PC-3 (cell line): ENCODE data around the gene OVOL3. TPM values are rescaled to one million over a fixed set of nuclear protein-coding genes. Genes with fewer than 3 reads are reported as not detected.
A peak's percentile ranks its signal among the peaks of the same experiment; 100 is the strongest.

Experiments
- ATAC-seq: fragments of 200-7000 bp; cut with Tn5 transposase; 2 replicates; pipeline ENCODE4 v1.9.1; 2020; ENCODE audit warnings: mild to moderate bottlenecking, moderate library complexity
- BruUV-seq: library from RNA; stranded (reverse); fragments of 400-500 nt; replicated peaks from 2 replicates; lab custom pipeline; 2021; lab: Mats Ljungman, UMichigan
- CTCF ChIA-PET: fragments of 300-600 bp; sonication (Branson Sonifier 250); formaldehyde crosslinking; loops from one replicate; lab custom pipeline; 2022; ENCODE audit warnings: antibody characterized with exemption; lab: Charles Lee
- POLR2A ChIA-PET: fragments of 300-600 bp; sonication (Branson Sonifier 250); formaldehyde crosslinking; loops from one replicate; lab custom pipeline; 2022; ENCODE audit warnings: antibody characterized with exemption; ENCODE audit not compliant: unreplicated experiment; lab: Charles Lee
- DNase-seq: peaks from one replicate; pipeline ENCODE4 v3.0.0-alpha.2; 2015
- H2AFZ ChIP-seq: fragments of 300-600 bp; sonication (generic); 2 replicates; pipeline ENCODE4 v1.6.0; 2016; ENCODE audit warnings: antibody characterized with exemption, low read length
- H3F3A ChIP-seq: fragments of 300-600 bp; sonication (generic); one replicate; pipeline ENCODE4 v1.6.0; 2017; ENCODE audit warnings: antibody characterized with exemption, low read length, control low read depth, mild to moderate bottlenecking; ENCODE audit not compliant: unreplicated experiment
- H3K27ac ChIP-seq: fragments of 300-600 bp; sonication (generic); 2 replicates; pipeline ENCODE4 v1.5.1; 2016; ENCODE audit warnings: mild to moderate bottlenecking, low read length
- H3K27me3 ChIP-seq: fragments of 300-600 bp; sonication (generic); 2 replicates; pipeline ENCODE4 v1.6.1; 2016; ENCODE audit warnings: low read length, mixed read lengths
- H3K36me3 ChIP-seq: fragments of 300-600 bp; sonication (generic); 2 replicates; pipeline ENCODE4 v1.6.1; 2016; ENCODE audit warnings: low read depth, mixed run types, low read length, mixed read lengths
- H3K4me1 ChIP-seq: fragments of 300-600 bp; sonication (generic); 2 replicates; pipeline ENCODE4 v1.5.1; 2016; ENCODE audit warnings: low read length; ENCODE audit not compliant: insufficient read depth
- H3K4me2 ChIP-seq: fragments of 300-600 bp; sonication (generic); 2 replicates; pipeline ENCODE4 v1.6.0; 2016; ENCODE audit warnings: low read length
- H3K4me3 ChIP-seq: fragments of 300-600 bp; sonication (generic); 2 replicates; pipeline ENCODE4 v1.5.1; 2016; ENCODE audit warnings: mild to moderate bottlenecking, low read length, mixed read lengths
- H3K79me2 ChIP-seq: fragments of 300-600 bp; sonication (generic); 2 replicates; pipeline ENCODE4 v1.6.1; 2017; ENCODE audit warnings: low read length, mixed read lengths
- H3K9ac ChIP-seq: fragments of 300-600 bp; sonication (generic); 2 replicates; pipeline ENCODE4 v1.6.0; 2016; ENCODE audit warnings: mild to moderate bottlenecking, low read length
- H3K9me2 ChIP-seq: fragments of 300-600 bp; sonication (generic); replicated peaks from 2 replicates; pipeline ENCODE4 v1.6.1; 2016; ENCODE audit warnings: mixed run types, low read length, mixed read lengths
- H3K9me3 ChIP-seq: fragments of 300-600 bp; sonication (generic); 2 replicates; pipeline ENCODE4 v1.6.1; 2016; ENCODE audit warnings: low read length, mixed read lengths
- H4K20me1 ChIP-seq: fragments of 300-600 bp; sonication (generic); 2 replicates; pipeline ENCODE4 v1.6.1; 2016; ENCODE audit warnings: low read length, mixed read lengths
- CTCF ChIP-seq: fragments of 300-600 bp; sonication (generic); conservative IDR thresholded peaks from 2 replicates; pipeline ENCODE4 v1.5.1; 2017; ENCODE audit warnings: antibody characterized with exemption, low read depth, mild to moderate bottlenecking, low read length
- EZH2 ChIP-seq: fragments of 300-600 bp; sonication (generic); IDR thresholded peaks from one replicate; pipeline ENCODE4 v1.6.1; 2017; ENCODE audit warnings: antibody characterized with exemption, mild to moderate bottlenecking, low read length; ENCODE audit not compliant: unreplicated experiment
- EZH2phosphoT487 ChIP-seq: fragments of 300-600 bp; sonication (generic); IDR thresholded peaks from 2 replicates; pipeline ENCODE4 v1.6.1; 2018; ENCODE audit warnings: mild to moderate bottlenecking, antibody characterized with exemption, low read length, borderline replicate concordance
- intact Hi-C: fragments of 100-400 bp; cut with micrococcal nuclease; formaldehyde crosslinking; loops from 2 replicates; pipeline ENCODE4 v1.9.0; 2023
- total RNA-seq: library from RNA; depleted of rRNA; stranded (reverse); fragments of >200 nt; gene quantifications from 2 replicates; pipeline ENCODE4 v1.2.3, GENCODE V29; 2014

OVOL3 gene
- total RNA-seq, 1 experiment from 2014 or later: not detected

- no peaks in the 10 kb centered on the region for H3K9me2 ChIP-seq
- H3K4me3 ChIP-seq: peak within 1 kb of the TSS; percentile 73
- ChIA-PET CTCF (interaction anchor here (0.7 to 1.0 kb wide), 2 partner anchors 59 to 184 kb away, joined by 3 to 5 read pairs; no protein-coding TSS in a partner anchor), POLR2A (interaction anchor here (0.6 to 0.7 kb wide), 3 partner anchors 21 to 44 kb away, joined by 3 to 34 read pairs (median 5); no protein-coding TSS in a partner anchor)
- peak within 1 kb of the TSS; percentile 79 for H3K9ac ChIP-seq
- H3K79me2 ChIP-seq: peaks cover 28% of the 10 kb centered on the region
- no peak for TF ChIP-seq EZH2phosphoT487
- TF ChIP-seq EZH2: no peak
- TF ChIP-seq CTCF: no peak
- H3K4me1 ChIP-seq: peaks cover 18% of the 10 kb centered on the region; the same call in 1 of the 2 replicates
- DNase-seq: peak; percentile 97
- H3K4me2 ChIP-seq: peak within 1 kb of the TSS; percentile 96
- no peaks in the 10 kb centered on the region for H3K27me3 ChIP-seq
- H3K36me3 ChIP-seq: no peaks in the 10 kb centered on the region
- peak; percentile 90 for ATAC-seq
- H3K27ac ChIP-seq: peak within 1 kb of the TSS; percentile 66
- no peaks in the 10 kb centered on the region for H3F3A ChIP-seq
- H4K20me1 ChIP-seq: no peaks in the 10 kb centered on the region
- no peaks in the 10 kb centered on the region for H3K9me3 ChIP-seq
- intact Hi-C loops: no loop called here
- no TSS peak for BruUV-seq
- H2AFZ ChIP-seq: peak within 1 kb of the TSS; percentile 95
Measured at GRCh38 chr19:36114721-36115452, 3.9 kb downstream of the OVOL3 start, which contains the start of gene POLR2I. Gene POLR2I (minus strand): TSS chr19:36114875. CDS start chr19:36114856, 19 bp downstream.

- DNase-seq (no peak), ATAC-seq (peak; percentile 21)
- H3K4me2 ChIP-seq: peak within 1 kb of the TSS; percentile 96
- no peaks in the 10 kb centered on the region for H3K27me3 ChIP-seq
- CTCF ChIA-PET: interaction anchor here (0.7 to 1.0 kb wide), 2 partner anchors 60 to 185 kb away, joined by 3 to 5 read pairs; no protein-coding TSS in a partner anchor
- H3K4me1 ChIP-seq: peaks cover 18% of the 10 kb centered on the region; the same call in 1 of the 2 replicates
- peak within 1 kb of the TSS; percentile 95 for H2AFZ ChIP-seq
- intact Hi-C loops: no loop called here
- H3K9me2 ChIP-seq: no peaks in the 10 kb centered on the region
- H3K9me3 ChIP-seq: no peaks in the 10 kb centered on the region
- H4K20me1 ChIP-seq: no peaks in the 10 kb centered on the region
- no peaks in the 10 kb centered on the region for H3F3A ChIP-seq
- H3K36me3 ChIP-seq: no peaks in the 10 kb centered on the region
- no peak for TF ChIP-seq EZH2phosphoT487
- peak within 1 kb of the TSS; percentile 73 for H3K4me3 ChIP-seq
- H3K79me2 ChIP-seq: peaks cover 28% of the 10 kb centered on the region
- peak within 1 kb of the TSS; percentile 79 for H3K9ac ChIP-seq
- POLR2A ChIA-PET: interaction anchor here (0.6 to 0.7 kb wide), 3 partner anchors 12 to 45 kb away, joined by 3 to 34 read pairs (median 5); no protein-coding TSS in a partner anchor
- BruUV-seq: TSS peak; percentile 62
- peak within 1 kb of the TSS; percentile 66 for H3K27ac ChIP-seq
Measured at GRCh38 chr19:36115453-36116343, 4.8 kb downstream of the OVOL3 start, which contains the start of gene TBCB. Gene TBCB (plus strand): TSS chr19:36115468. CDS start chr19:36115561, 93 bp downstream.

GRCh38 chr19:36116344-36116637 is 5.3 kb downstream of the OVOL3 start:
- no peaks in the 10 kb centered on the region for H3K9me3 ChIP-seq
- peaks cover 28% of the 10 kb centered on the region for H3K79me2 ChIP-seq
- H3F3A ChIP-seq: no peaks in the 10 kb centered on the region
- intact Hi-C loops: no loop called here
- peak overlapping the region; percentile 73 for H3K4me3 ChIP-seq
- no peaks in the 10 kb centered on the region for H3K27me3 ChIP-seq
- no peaks in the 10 kb centered on the region for H3K36me3 ChIP-seq
- H3K4me1 ChIP-seq: peaks cover 18% of the 10 kb centered on the region; the same call in 1 of the 2 replicates
- no peak overlapping the region for H3K27ac ChIP-seq
- H2AFZ ChIP-seq: no peak overlapping the region
- no peak for ATAC-seq
- BruUV-seq: no TSS peak
- peak overlapping the region; percentile 73 for H3K9ac ChIP-seq
- H3K4me2 ChIP-seq: peak overlapping the region; percentile 96
- no peaks in the 10 kb centered on the region for H3K9me2 ChIP-seq
- DNase-seq: no peak
- TF ChIP-seq EZH2 (no peak), CTCF (no peak), EZH2phosphoT487 (no peak)
- H4K20me1 ChIP-seq: no peaks in the 10 kb centered on the region
- POLR2A ChIA-PET: interaction anchor here (0.6 kb wide), 1 partner anchor 11 kb away, joined by 3 read pairs; no protein-coding TSS in a partner anchor
- CTCF ChIA-PET: no interaction called here
